ENCODE results near the gene MAP3K5. TPM values are rescaled to one million over a fixed set of nuclear protein-coding genes. Genes with fewer than 3 reads are reported as not detected.

MAP3K5 gene
- total RNA-seq, 1 donor from 2014 or later: 1.7 TPM

- H3K27me3 Mint-ChIP-seq (ENCODE audit: low read depth, unreplicated experiment): no peaks in the 10 kb centered on the region
- no peaks in the 10 kb centered on the region for H3K9me3 ChIP-seq (ENCODE audit: insufficient read depth, low read depth, low read length)
- H3K36me3 ChIP-seq (ENCODE audit: insufficient read depth, low read length): no peaks in the 10 kb centered on the region
- H4K20me1 ChIP-seq (ENCODE audit: insufficient read depth, low read length): no peaks in the 10 kb centered on the region
- no peaks in the 10 kb centered on the region for H3K9me3 Mint-ChIP-seq (ENCODE audit: unreplicated experiment)
- H3K9ac ChIP-seq (ENCODE audit: low read length): no peak overlapping the region
- TF ChIP-seq EZH2 (IDR thresholded peaks at IDR 0.05; ENCODE audit: insufficient read depth, low read length): no peak
- H3K4me3 ChIP-seq (ENCODE audit: insufficient read depth, low read depth, low read length): no peak overlapping the region
- H3K4me1 Mint-ChIP-seq (ENCODE audit: low read depth, unreplicated experiment): no peaks in the 10 kb centered on the region
- H3K36me3 Mint-ChIP-seq (ENCODE audit: low read depth, unreplicated experiment): no peaks in the 10 kb centered on the region
- H2AFZ ChIP-seq (ENCODE audit: low read depth, low read length): no peak overlapping the region
- H3K79me2 ChIP-seq (ENCODE audit: insufficient read depth, low read length): no peaks in the 10 kb centered on the region
- H3K27ac Mint-ChIP-seq (ENCODE audit: unreplicated experiment): no peak overlapping the region
- H3K4me2 ChIP-seq (ENCODE audit: low read length): no peak overlapping the region
- H3K27ac ChIP-seq (ENCODE audit: low read depth, low read length): no peak overlapping the region
- FAIRE-seq (no peak), DNase-seq (ENCODE audit: low read depth) (no peak)
- no peak overlapping the region for H3K4me3 Mint-ChIP-seq (ENCODE audit: unreplicated experiment)
- H3K27me3 ChIP-seq (ENCODE audit: insufficient read depth, low read length): no peaks in the 10 kb centered on the region
- H3K4me1 ChIP-seq (ENCODE audit: insufficient read depth, low read length): no peaks in the 10 kb centered on the region
These were observed 85.8 kb downstream of the MAP3K5 start for GRCh38 chr6:136706430-136706829.

GRCh38 chr6:136703331-136703865, 88.9 kb downstream of the MAP3K5 start:
- Histone ChIP-seq H3K27me3 (ENCODE audit: insufficient read depth, low read length) (no peaks in the 10 kb centered on the region), H3K4me3 (ENCODE audit: insufficient read depth, low read depth, low read length) (no peak overlapping the region), H3K9ac (ENCODE audit: low read length) (no peak overlapping the region), H3K4me1 (ENCODE audit: insufficient read depth, low read length) (peaks cover 3% of the 10 kb centered on the region), H2AFZ (ENCODE audit: low read depth, low read length) (no peak overlapping the region), H3K27ac (ENCODE audit: low read depth, low read length) (no peak overlapping the region), H3K79me2 (ENCODE audit: insufficient read depth, low read length) (no peaks in the 10 kb centered on the region), H3K36me3 (ENCODE audit: insufficient read depth, low read length) (no peaks in the 10 kb centered on the region), H3K4me2 (ENCODE audit: low read length) (no peak overlapping the region), H3K9me3 (ENCODE audit: insufficient read depth, low read depth, low read length) (no peaks in the 10 kb centered on the region), H4K20me1 (ENCODE audit: insufficient read depth, low read length) (no peaks in the 10 kb centered on the region)
- no peak overlapping the region for H3K27ac Mint-ChIP-seq (ENCODE audit: unreplicated experiment)
- no peaks in the 10 kb centered on the region for H3K9me3 Mint-ChIP-seq (ENCODE audit: unreplicated experiment)
- TF ChIP-seq EZH2 (IDR thresholded peaks at IDR 0.05; ENCODE audit: insufficient read depth, low read length) (no peak), CTCF (IDR thresholded peaks at IDR 0.05; ENCODE audit: insufficient read depth, low read depth, low read length) (no peak)
- DNase-seq (ENCODE audit: low read depth) (no peak), FAIRE-seq (no peak)
- H3K4me3 Mint-ChIP-seq (ENCODE audit: unreplicated experiment): no peak overlapping the region
- no peaks in the 10 kb centered on the region for H3K36me3 Mint-ChIP-seq (ENCODE audit: low read depth, unreplicated experiment)
- peaks cover 4% of the 10 kb centered on the region for H3K4me1 Mint-ChIP-seq (ENCODE audit: low read depth, unreplicated experiment)
- H3K27me3 Mint-ChIP-seq (ENCODE audit: low read depth, unreplicated experiment): no peaks in the 10 kb centered on the region

GRCh38 chr6:136701045-136701444, 91.2 kb downstream of the MAP3K5 start:
- no peaks in the 10 kb centered on the region for H3K27me3 ChIP-seq (ENCODE audit: insufficient read depth, low read length)
- no peak for FAIRE-seq
- no peak overlapping the region for H3K27ac ChIP-seq (ENCODE audit: low read depth, low read length)
- Mint-ChIP-seq H3K27ac (ENCODE audit: unreplicated experiment) (no peak overlapping the region), H3K9me3 (ENCODE audit: unreplicated experiment) (no peaks in the 10 kb centered on the region), H3K4me3 (ENCODE audit: unreplicated experiment) (no peak overlapping the region), H3K27me3 (ENCODE audit: low read depth, unreplicated experiment) (no peaks in the 10 kb centered on the region), H3K4me1 (ENCODE audit: low read depth, unreplicated experiment) (peaks cover 4% of the 10 kb centered on the region), H3K36me3 (ENCODE audit: low read depth, unreplicated experiment) (no peaks in the 10 kb centered on the region)
- no peaks in the 10 kb centered on the region for H3K79me2 ChIP-seq (ENCODE audit: insufficient read depth, low read length)
- no peak overlapping the region for H3K9ac ChIP-seq (ENCODE audit: low read length)
- no peaks in the 10 kb centered on the region for H4K20me1 ChIP-seq (ENCODE audit: insufficient read depth, low read length)
- no peak overlapping the region for H3K4me3 ChIP-seq (ENCODE audit: insufficient read depth, low read depth, low read length)
- peaks cover 2% of the 10 kb centered on the region for H3K36me3 ChIP-seq (ENCODE audit: insufficient read depth, low read length)
- H3K4me2 ChIP-seq (ENCODE audit: low read length): no peak overlapping the region
- DNase-seq (ENCODE audit: low read depth): no peak
- H3K4me1 ChIP-seq (ENCODE audit: insufficient read depth, low read length): peaks cover 3% of the 10 kb centered on the region
- no peaks in the 10 kb centered on the region for H3K9me3 ChIP-seq (ENCODE audit: insufficient read depth, low read depth, low read length)
- TF ChIP-seq CTCF (IDR thresholded peaks at IDR 0.05; ENCODE audit: insufficient read depth, low read depth, low read length): no peak
- no peak for TF ChIP-seq EZH2 (IDR thresholded peaks at IDR 0.05; ENCODE audit: insufficient read depth, low read length)
- no peak overlapping the region for H2AFZ ChIP-seq (ENCODE audit: low read depth, low read length)
